Endodermal cell (in vitro differentiated cells): Measurements from ENCODE around the gene NUP62. TPM values are rescaled to one million over a fixed set of nuclear protein-coding genes. Genes with fewer than 3 reads are reported as not detected.

Experiments used
- DNase-seq: peaks from one replicate; pipeline ENCODE4 v3.0.0-alpha.2; 2017
- H3K27ac ChIP-seq: 2 replicates; pipeline ENCODE4 v1.5.1; 2013; ENCODE audit warnings: mild to moderate bottlenecking, low read depth, low read length, moderate library complexity
- H3K27me3 ChIP-seq: 2 replicates; pipeline ENCODE4 v1.6.1; 2013; ENCODE audit warnings: mild to moderate bottlenecking, low read length, moderate library complexity; ENCODE audit not compliant: insufficient read depth, control insufficient read depth, poor library complexity, severe bottlenecking
- H3K36me3 ChIP-seq: 2 replicates; pipeline ENCODE4 v1.7.0; 2013; ENCODE audit warnings: mild to moderate bottlenecking, low read length, moderate library complexity; ENCODE audit not compliant: control insufficient read depth, insufficient read depth
- H3K4me1 ChIP-seq: one replicate; pipeline ENCODE4 v1.7.0; 2013; ENCODE audit warnings: low read length; ENCODE audit not compliant: control insufficient read depth, insufficient read depth
- H3K4me3 ChIP-seq: 2 replicates; pipeline ENCODE4 v1.5.1; 2013; ENCODE audit warnings: mild to moderate bottlenecking, low read length, moderate library complexity
- H3K9ac ChIP-seq: 2 replicates; pipeline ENCODE4 v1.6.1; 2013; ENCODE audit warnings: mild to moderate bottlenecking, low read length, moderate library complexity; ENCODE audit not compliant: poor library complexity, severe bottlenecking; ENCODE audit errors: extremely low read depth
- H3K9me3 ChIP-seq: 2 replicates; pipeline ENCODE4 v1.6.1; 2013; ENCODE audit warnings: mild to moderate bottlenecking, low read length, moderate library complexity; ENCODE audit not compliant: control insufficient read depth
- H3K27ac Mint-ChIP-seq: 2 replicates; pipeline ENCODE4 v1.8.0; 2020; ENCODE audit warnings: mixed read lengths
- H3K27me3 Mint-ChIP-seq: 2 replicates; pipeline ENCODE4 v1.8.0; 2021; ENCODE audit warnings: mild to moderate bottlenecking, mixed read lengths; ENCODE audit not compliant: insufficient read depth
- H3K36me3 Mint-ChIP-seq: 2 replicates; pipeline ENCODE4 v1.8.0; 2020; ENCODE audit warnings: low read depth, mixed read lengths
- H3K4me1 Mint-ChIP-seq: 2 replicates; pipeline ENCODE4 v1.8.0; 2020; ENCODE audit warnings: mixed read lengths
- H3K4me3 Mint-ChIP-seq: 2 replicates; pipeline ENCODE4 v1.8.0; 2020; ENCODE audit warnings: mild to moderate bottlenecking, moderate library complexity, mixed read lengths
- H3K9me3 Mint-ChIP-seq: 2 replicates; pipeline ENCODE4 v1.8.0; 2020; ENCODE audit warnings: mild to moderate bottlenecking, mixed read lengths
- WGBS, 2 experiments: methylation state at CpG; one replicate each; pipeline versions ENCODE4 v1.1.5 to v1.1.7; 2013; ENCODE audit warnings: missing lambda C conversion rate in 2 of 2, mixed read lengths in 1 of 2; ENCODE audit not compliant: insufficient coverage in 1 of 2, insufficient read length in 1 of 2; 5-methylcytosine and 5-hydroxymethylcytosine counted together
- total RNA-seq, 2 donors: library from RNA; stranded (reverse); fragmentation: NEBNext Ultra II Directional in 1 of 2; extraction: Animal tissue kit (Norgen Biotek cat#: 25700) in 1 of 2; gene quantifications; 2 replicates in 1 of 2; 3 replicates in 1 of 2; pipeline ENCODE4 v1.2.1, GENCODE V29; 2021
- TF ChIP-seq, protein P1 (sequence below): fragments of 200-600 bp; sonication (generic); conservative IDR thresholded peaks from 2 replicates; pipeline ENCODE4 v1.5.0; 2021; ENCODE audit warnings: antibody characterized with exemption, mild to moderate bottlenecking

Gene NUP62
- total RNA-seq, 2 donors from 2014 or later = 84.9 to 96.4 TPM

DNA sequence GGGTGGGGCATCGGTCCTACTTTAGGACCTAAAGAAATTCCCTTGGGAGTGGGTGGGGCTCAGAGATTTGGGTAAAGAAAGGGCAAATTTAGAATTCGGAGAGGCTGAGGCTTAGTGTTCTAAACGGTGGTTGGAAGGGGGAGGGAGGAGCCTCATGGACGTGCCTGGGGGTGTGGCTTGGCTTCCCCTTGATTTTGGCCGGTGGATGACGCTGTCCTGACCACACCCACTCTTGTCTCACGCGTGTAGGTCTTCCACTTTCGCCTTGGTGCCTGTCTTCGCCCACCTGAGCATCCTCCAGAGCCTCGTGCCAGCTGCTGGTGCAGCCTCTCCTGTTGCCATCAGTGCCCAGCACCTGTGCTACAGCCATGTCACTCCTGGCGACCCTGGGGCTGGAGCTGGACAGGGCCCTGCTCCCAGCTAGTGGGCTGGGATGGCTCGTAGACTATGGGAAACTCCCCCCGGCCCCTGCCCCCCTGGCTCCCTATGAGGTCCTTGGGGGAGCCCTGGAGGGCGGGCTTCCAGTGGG, 1.2 kb upstream of the NUP62 start:
- peak overlapping the region; percentile 100 for H3K4me3 ChIP-seq
- H3K36me3 ChIP-seq = peaks cover 43% of the 10 kb centered on the region
- no peaks in the 10 kb centered on the region for H3K27me3 Mint-ChIP-seq
- no peak overlapping the region for H3K27ac Mint-ChIP-seq
- no peaks in the 10 kb centered on the region for H3K27me3 ChIP-seq
- WGBS, 2 experiments = 75 to 82% methylated on average over 9 to 15 of the region's 15 CpGs
- no peak overlapping the region for H3K9ac ChIP-seq
- H3K4me3 Mint-ChIP-seq = peak overlapping the region; percentile 83
- peak; percentile 76 for DNase-seq
- no peak overlapping the region for H3K27ac ChIP-seq
- peaks cover 10% of the 10 kb centered on the region for H3K4me1 Mint-ChIP-seq
- peaks cover 7% of the 10 kb centered on the region for H3K4me1 ChIP-seq
- TF ChIP-seq, protein P1, sequence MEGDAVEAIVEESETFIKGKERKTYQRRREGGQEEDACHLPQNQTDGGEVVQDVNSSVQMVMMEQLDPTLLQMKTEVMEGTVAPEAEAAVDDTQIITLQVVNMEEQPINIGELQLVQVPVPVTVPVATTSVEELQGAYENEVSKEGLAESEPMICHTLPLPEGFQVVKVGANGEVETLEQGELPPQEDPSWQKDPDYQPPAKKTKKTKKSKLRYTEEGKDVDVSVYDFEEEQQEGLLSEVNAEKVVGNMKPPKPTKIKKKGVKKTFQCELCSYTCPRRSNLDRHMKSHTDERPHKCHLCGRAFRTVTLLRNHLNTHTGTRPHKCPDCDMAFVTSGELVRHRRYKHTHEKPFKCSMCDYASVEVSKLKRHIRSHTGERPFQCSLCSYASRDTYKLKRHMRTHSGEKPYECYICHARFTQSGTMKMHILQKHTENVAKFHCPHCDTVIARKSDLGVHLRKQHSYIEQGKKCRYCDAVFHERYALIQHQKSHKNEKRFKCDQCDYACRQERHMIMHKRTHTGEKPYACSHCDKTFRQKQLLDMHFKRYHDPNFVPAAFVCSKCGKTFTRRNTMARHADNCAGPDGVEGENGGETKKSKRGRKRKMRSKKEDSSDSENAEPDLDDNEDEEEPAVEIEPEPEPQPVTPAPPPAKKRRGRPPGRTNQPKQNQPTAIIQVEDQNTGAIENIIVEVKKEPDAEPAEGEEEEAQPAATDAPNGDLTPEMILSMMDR = no peak
- H3K9me3 Mint-ChIP-seq = no peaks in the 10 kb centered on the region
- H3K36me3 Mint-ChIP-seq = peaks cover 43% of the 10 kb centered on the region
- H3K9me3 ChIP-seq = no peaks in the 10 kb centered on the region

DNA sequence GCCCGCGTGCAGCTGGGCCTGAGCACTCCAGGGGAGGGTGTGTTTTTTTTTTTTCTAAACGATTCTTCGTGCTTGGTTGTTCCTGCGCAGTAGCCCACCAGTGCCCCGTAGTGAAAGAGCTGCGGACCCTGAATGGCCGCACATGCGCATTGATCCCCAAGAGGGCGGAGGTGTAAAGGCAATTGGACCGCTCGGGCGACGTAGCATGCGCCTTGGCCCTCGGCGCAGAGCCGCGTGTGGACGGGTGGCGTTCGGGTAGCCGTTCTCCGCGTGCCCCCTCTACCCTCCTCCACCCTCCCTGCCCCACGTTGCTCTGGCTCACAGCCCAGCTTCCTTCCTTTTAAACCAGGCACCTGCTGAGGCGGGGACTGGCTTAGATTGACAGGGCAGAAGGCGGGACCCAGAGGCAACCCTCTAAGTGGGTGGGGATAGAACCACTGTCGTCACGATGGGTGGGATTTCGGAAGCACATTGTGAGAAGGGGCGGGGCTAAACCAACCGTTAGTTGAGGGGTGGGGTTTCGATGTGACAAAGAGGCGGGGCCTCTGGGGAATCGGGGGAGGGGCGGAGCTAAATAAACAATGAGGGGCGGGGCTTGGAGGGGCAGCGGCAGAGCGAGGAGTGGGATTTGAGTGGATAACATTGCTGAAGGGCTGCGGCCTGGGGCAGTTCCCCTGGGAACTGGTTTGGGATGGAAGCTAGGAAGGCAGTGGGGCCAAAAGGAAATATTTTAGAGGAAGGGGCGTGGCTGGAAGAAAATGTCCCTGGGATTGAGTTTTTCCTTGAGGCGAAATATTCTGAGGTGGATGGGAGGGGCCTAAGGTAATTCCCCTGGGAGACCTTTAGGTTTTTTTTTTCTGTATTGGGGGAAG, 543 bp upstream of the NUP62 start:
- Histone ChIP-seq H3K4me3 (peak overlapping the region; percentile 100), H3K36me3 (peaks cover 49% of the 10 kb centered on the region), H3K9ac (peak overlapping the region; percentile 95), H3K9me3 (no peaks in the 10 kb centered on the region), H3K4me1 (peaks cover 7% of the 10 kb centered on the region), H3K27me3 (no peaks in the 10 kb centered on the region), H3K27ac (peak overlapping the region; percentile 96)
- Mint-ChIP-seq H3K27me3 (no peaks in the 10 kb centered on the region), H3K4me1 (peaks cover 10% of the 10 kb centered on the region), H3K9me3 (no peaks in the 10 kb centered on the region), H3K4me3 (peak overlapping the region; percentile 83), H3K36me3 (peaks cover 47% of the 10 kb centered on the region), H3K27ac (peak overlapping the region; percentile 99)
- TF ChIP-seq, protein P1 = peak; percentile 12
- 3 to 5% methylated on average over 34 to 43 of the region's 43 CpGs for WGBS, 2 experiments
- DNase-seq = peak; percentile 99

DNA sequence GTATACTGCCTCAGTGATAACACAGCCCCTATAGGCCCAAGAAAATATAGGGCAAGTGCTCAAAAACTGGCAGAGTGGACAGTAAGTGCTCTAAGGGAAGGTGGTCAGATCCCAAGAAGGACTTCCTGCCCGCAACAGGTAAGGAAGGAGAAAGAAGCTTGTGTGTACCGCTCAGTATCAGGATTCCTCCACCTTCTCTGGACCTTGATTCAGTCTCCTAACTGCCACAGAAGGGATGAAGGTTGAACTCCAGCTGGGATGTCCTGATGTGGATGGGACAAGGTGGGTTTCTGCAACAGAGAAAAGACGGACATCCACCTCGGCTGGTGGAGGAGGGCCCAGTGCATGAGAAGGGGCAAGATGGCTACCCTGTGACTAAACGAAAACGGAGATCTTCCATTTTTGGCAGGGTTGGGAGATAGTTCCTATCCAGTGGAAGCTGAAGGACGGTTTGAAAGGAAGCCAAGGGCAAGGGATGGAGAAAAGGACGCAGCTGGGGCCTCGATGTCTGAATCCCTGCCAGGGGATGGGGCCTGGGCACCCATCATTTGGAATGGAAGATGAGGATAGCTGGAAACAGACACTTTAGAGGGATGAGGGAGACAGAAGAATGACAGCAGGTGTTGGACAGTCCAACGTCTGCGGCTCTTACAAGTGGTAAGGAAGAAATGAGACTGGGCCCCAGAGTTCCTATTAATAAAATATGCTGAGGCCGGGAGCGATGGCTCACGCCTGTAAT, 1.6 kb downstream of the NUP62 start:
- Mint-ChIP-seq H3K4me1 (peaks cover 10% of the 10 kb centered on the region), H3K36me3 (peaks cover 59% of the 10 kb centered on the region), H3K27ac (no peak overlapping the region), H3K4me3 (peak overlapping the region; percentile 83), H3K27me3 (no peaks in the 10 kb centered on the region), H3K9me3 (no peaks in the 10 kb centered on the region)
- Histone ChIP-seq H3K4me1 (peaks cover 7% of the 10 kb centered on the region), H3K27me3 (no peaks in the 10 kb centered on the region), H3K4me3 (peak overlapping the region; percentile 100), H3K27ac (no peak overlapping the region), H3K9ac (no peak overlapping the region), H3K36me3 (peaks cover 70% of the 10 kb centered on the region), H3K9me3 (no peaks in the 10 kb centered on the region)
- 95 to 96% methylated on average over 12 to 14 of the region's 14 CpGs for WGBS, 2 experiments
- DNase-seq = no peak
- TF ChIP-seq, protein P1 = no peak
